HepG2 (cell line): Measurements from ENCODE around the gene JPH4. TPM values are rescaled to one million over a fixed set of nuclear protein-coding genes. Genes with fewer than 3 reads are reported as not detected.
A peak's percentile ranks its signal among the peaks of the same experiment; 100 is the strongest.

Source experiments
- ATAD3A ChIP-seq: sonication (generic); formaldehyde crosslinking; IDR thresholded peaks from 2 replicates; pipeline ENCODE4 v1.4.0; 2020; ENCODE audit warnings: missing genetic modification reagents
- BATF2 ChIP-seq: sonication (generic); formaldehyde crosslinking; IDR thresholded peaks from 2 replicates; pipeline ENCODE4 v1.8.0; 2022; ENCODE audit warnings: mild to moderate bottlenecking, missing genetic modification reagents, moderate library complexity
- BHLHE40 ChIP-seq: IDR thresholded peaks from 2 replicates; pipeline ENCODE4 v1.6.1; 2011; ENCODE audit warnings: low read length, improper control_type of control experiment
- BRCA1 ChIP-seq: sonication (generic); formaldehyde crosslinking; IDR thresholded peaks from 2 replicates; pipeline ENCODE4 v1.4.0; 2020; ENCODE audit warnings: missing genetic modification reagents
- CREB1 ChIP-seq, 2 experiments: fragments of 450-650 bp in 1 of 2; IDR thresholded peaks; 2 replicates each; pipeline ENCODE4 v1.6.1; 2016 to 2017; ENCODE audit warnings: control low read depth in 1 of 2, mild to moderate bottlenecking in 1 of 2, missing compliant biosample characterization in 1 of 2, missing genetic modification characterization in 1 of 2
- CSRNP2 ChIP-seq: sonication (generic); formaldehyde crosslinking; conservative IDR thresholded peaks from 2 replicates; pipeline ENCODE4 v1.8.0; 2022; ENCODE audit warnings: low read depth, missing genetic modification reagents
- FOXP1 ChIP-seq, 2 experiments: fragments of 450-650 bp in 1 of 2; IDR thresholded peaks; 2 replicates each; pipeline ENCODE4 v1.6.1; 2017 to 2018; ENCODE audit warnings: antibody characterized with exemption in 1 of 2
- HNF1B ChIP-seq: sonication (generic); formaldehyde crosslinking; IDR thresholded peaks from 2 replicates; pipeline ENCODE4 v1.5.1; 2020; ENCODE audit warnings: mild to moderate bottlenecking, moderate library complexity, missing genetic modification reagents
- HOXA3 ChIP-seq: sonication (generic); formaldehyde crosslinking; IDR thresholded peaks from 2 replicates; pipeline ENCODE4 v1.5.0; 2020; ENCODE audit warnings: missing genetic modification reagents
- JUNB ChIP-seq: sonication (generic); formaldehyde crosslinking; IDR thresholded peaks from 2 replicates; pipeline ENCODE4 v1.8.0; 2022; ENCODE audit warnings: missing genetic modification reagents, mild to moderate bottlenecking, borderline replicate concordance
- MAF1 ChIP-seq: sonication (generic); formaldehyde crosslinking; IDR thresholded peaks from 2 replicates; pipeline ENCODE4 v1.5.0; 2020; ENCODE audit warnings: missing genetic modification reagents, borderline replicate concordance
- MTF1 ChIP-seq: sonication (generic); formaldehyde crosslinking; IDR thresholded peaks from 2 replicates; pipeline ENCODE4 v1.5.0; 2020; ENCODE audit warnings: missing genetic modification reagents
- PITX1 ChIP-seq: sonication (generic); formaldehyde crosslinking; IDR thresholded peaks from 2 replicates; pipeline ENCODE4 v1.5.1; 2020; ENCODE audit warnings: mild to moderate bottlenecking, missing genetic modification reagents
- SMAD3 ChIP-seq: sonication (generic); formaldehyde crosslinking; IDR thresholded peaks from 2 replicates; pipeline ENCODE4 v1.4.0; 2020; ENCODE audit warnings: missing genetic modification reagents
- SP5 ChIP-seq: IDR thresholded peaks from 2 replicates; pipeline ENCODE4 v1.6.1; 2016; ENCODE audit warnings: low read depth, borderline replicate concordance
- STAG1 ChIP-seq: sonication (generic); formaldehyde crosslinking; IDR thresholded peaks from 2 replicates; pipeline ENCODE4 v1.4.0; 2020; ENCODE audit warnings: missing genetic modification reagents
- SUZ12 ChIP-seq: fragments of 150-350 bp; IDR thresholded peaks from 2 replicates; pipeline ENCODE4 v1.6.1; 2014; ENCODE audit warnings: low read depth, low read length
- TEF ChIP-seq: sonication (generic); formaldehyde crosslinking; IDR thresholded peaks from 2 replicates; pipeline ENCODE4 v1.5.0; 2020; ENCODE audit warnings: missing genetic modification reagents
- ZBTB7A ChIP-seq: sonication (generic); formaldehyde crosslinking; IDR thresholded peaks from 2 replicates; pipeline ENCODE4 v1.8.0; 2022; ENCODE audit warnings: mild to moderate bottlenecking, missing genetic modification reagents
- ZKSCAN5 ChIP-seq: sonication (generic); formaldehyde crosslinking; IDR thresholded peaks from 2 replicates; pipeline ENCODE4 v1.5.1; 2020; ENCODE audit warnings: mild to moderate bottlenecking, missing genetic modification reagents
- ZNF234 ChIP-seq: sonication (generic); formaldehyde crosslinking; conservative IDR thresholded peaks from 2 replicates; pipeline ENCODE4 v1.5.1; 2020; ENCODE audit warnings: mild to moderate bottlenecking, missing genetic modification reagents
- ZNF274 ChIP-seq: sonication (generic); formaldehyde crosslinking; IDR thresholded peaks from 2 replicates; pipeline ENCODE4 v1.5.1; 2020; ENCODE audit warnings: mild to moderate bottlenecking, missing genetic modification reagents
- ZNF441 ChIP-seq: sonication (generic); formaldehyde crosslinking; IDR thresholded peaks from 2 replicates; pipeline ENCODE4 v1.7.0; 2021; ENCODE audit warnings: missing genetic modification reagents, borderline replicate concordance
- ZNF503 ChIP-seq: sonication (generic); formaldehyde crosslinking; IDR thresholded peaks from 2 replicates; pipeline ENCODE4 v1.4.0; 2020; ENCODE audit warnings: missing genetic modification reagents
- ZNF557 ChIP-seq: sonication (generic); formaldehyde crosslinking; IDR thresholded peaks from 2 replicates; pipeline ENCODE4 v1.4.0; 2020; ENCODE audit warnings: missing genetic modification reagents
- ZNF891 ChIP-seq: sonication (generic); formaldehyde crosslinking; IDR thresholded peaks from 2 replicates; pipeline ENCODE4 v1.5.0; 2020; ENCODE audit warnings: mild to moderate bottlenecking, missing genetic modification reagents
- polyA plus RNA-seq, 8 experiments: library from polyadenylated mRNA; depleted of rRNA in 3 of 8; stranded (reverse) in 7 of 8; unstranded in 1 of 8; fragments of >200 nt; fragmentation: Illumina TruSeq in 4 of 8; extraction: Trizol in 4 of 8; gene quantifications; 2 replicates each; pipeline versions ENCODE4 v1.2.1 to v1.2.3, GENCODE V29; 2011 to 2016; ENCODE audit warnings: low read depth in 4 of 8, missing spikeins in 1 of 8, mixed read lengths in 1 of 8; ENCODE audit not compliant: insufficient read depth in 1 of 8
- total RNA-seq, 5 experiments: library from RNA; depleted of rRNA; stranded (reverse); fragments of >200 nt; fragmentation: Illumina TruSeq; extraction: Trizol; gene quantifications; 2 replicates each; pipeline ENCODE4 v1.2.3, GENCODE V29; 2016; ENCODE audit warnings: low read depth in 1 of 5

The JPH4 gene
- total and polyA plus RNA-seq, 2 of the 13 experiments (the other 11 are each of a cell fraction or from before 2014, with no cell fraction given) = 0.08 to 0.22 TPM

- no peak for TF ChIP-seq ZBTB7A
- no peak for TF ChIP-seq ZNF234 (CRISPR knock-in tag)
- TF ChIP-seq BRCA1 (CRISPR knock-in tag) = no peak
- no peak for TF ChIP-seq ATAD3A
- TF ChIP-seq JUNB (CRISPR knock-in tag) = no peak
- TF ChIP-seq SMAD3 (CRISPR knock-in tag) = no peak
- TF ChIP-seq PITX1 (CRISPR knock-in tag) = 0 out of 2 replicates have a peak, but pooled peaks have one; percentile 22
- TF ChIP-seq HOXA3 (CRISPR knock-in tag) = no peak
- no peak for TF ChIP-seq SP5
- TF ChIP-seq ZNF557 = no peak
- TF ChIP-seq MTF1 = no peak
- no peak for TF ChIP-seq ZNF274 (CRISPR knock-in tag)
- TF ChIP-seq ZNF891 = no peak
- 0 out of 2 replicates have a peak, but pooled peaks have one; percentile 4 for TF ChIP-seq ZNF503
- no peak for TF ChIP-seq MAF1 (CRISPR knock-in tag)
- 0 out of 2 replicates have a peak, but pooled peaks have one; percentile 33 for TF ChIP-seq CREB1 (IDR thresholded peaks at IDR 0.05)
- TF ChIP-seq CREB1 (CRISPR knock-in tag; IDR thresholded peaks at IDR 0.05) = no peak
- no peak for TF ChIP-seq HNF1B (CRISPR knock-in tag)
- no peak for TF ChIP-seq ZKSCAN5
- TF ChIP-seq SUZ12 = no peak
- TF ChIP-seq STAG1 (CRISPR knock-in tag) = no peak
- no peak for TF ChIP-seq FOXP1 (IDR thresholded peaks at IDR 0.05)
- no peak for TF ChIP-seq FOXP1 (CRISPR knock-in tag; IDR thresholded peaks at IDR 0.05)
- TF ChIP-seq CSRNP2 (CRISPR knock-in tag) = no peak
- TF ChIP-seq TEF (CRISPR knock-in tag) = no peak
- no peak for TF ChIP-seq BATF2
- no peak for TF ChIP-seq ZNF441 (CRISPR knock-in tag)
- TF ChIP-seq BHLHE40 = no peak
Measured at GRCh38 chr14:23559926-23560520, 18.6 kb downstream of the JPH4 start (continued).
